Small intestine (tissue), 7 donors: ENCODE data around the gene C13orf46. TPM values are rescaled to one million over a fixed set of nuclear protein-coding genes. Genes with fewer than 3 reads are reported as not detected.

Experiments used
- DNase-seq, 2 donors: peaks; one replicate each; pipeline versions ENCODE4 v3.0.0 to v3.0.0-alpha.2; 2013
- FAIRE-seq: peaks from 2 replicates; lab custom pipeline; 2012; peaks lifted over from hg19 to GRCh38; lab: Jason Lieb, UNC
- H3K27ac ChIP-seq, 3 donors: one replicate each; pipeline ENCODE4 v1.5.1; 2013; ENCODE audit warnings: low read length in 2 of 3, mild to moderate bottlenecking in 2 of 3, control low read depth in 1 of 3, inconsistent platforms in 1 of 3, low read depth in 1 of 3, moderate library complexity in 1 of 3
- H3K27me3 ChIP-seq, 3 donors: one replicate each; pipeline ENCODE4 v1.6.1; 2013; ENCODE audit warnings: low read length in 3 of 3, inconsistent platforms in 1 of 3; ENCODE audit not compliant: control insufficient read depth in 3 of 3, insufficient read depth in 3 of 3
- H3K36me3 ChIP-seq, 3 donors: one replicate each; pipeline ENCODE4 v1.6.1; 2013; ENCODE audit warnings: low read length in 3 of 3, inconsistent platforms in 1 of 3, low read depth in 1 of 3, mild to moderate bottlenecking in 1 of 3, moderate library complexity in 1 of 3; ENCODE audit not compliant: control insufficient read depth in 3 of 3, insufficient read depth in 2 of 3
- H3K4me1 ChIP-seq, 3 donors: one replicate each; pipeline ENCODE4 v1.6.1; 2013; ENCODE audit warnings: low read length in 2 of 3, inconsistent platforms in 1 of 3, low read depth in 1 of 3, mild to moderate bottlenecking in 1 of 3, moderate library complexity in 1 of 3; ENCODE audit not compliant: control insufficient read depth in 3 of 3, insufficient read depth in 2 of 3
- H3K4me3 ChIP-seq, 3 donors: one replicate each; pipeline ENCODE4 v1.5.1; 2013; ENCODE audit warnings: low read length in 3 of 3, control low read depth in 1 of 3, inconsistent platforms in 1 of 3, low read depth in 1 of 3, mild to moderate bottlenecking in 1 of 3, moderate library complexity in 1 of 3
- H3K9me3 ChIP-seq, 2 donors: one replicate each; pipeline ENCODE4 v1.6.1; 2013; ENCODE audit warnings: low read depth in 1 of 2, low read length in 1 of 2; ENCODE audit not compliant: control insufficient read depth in 2 of 2, insufficient read depth in 1 of 2
- WGBS, 3 donors: extraction: QIAGEN DNeasy Blood & Tissue Kit; methylation state at CpG; one replicate each; pipeline ENCODE4 v1.1.7; 2013; 5-methylcytosine and 5-hydroxymethylcytosine counted together
- polyA plus RNA-seq, 4 donors: library from polyadenylated mRNA; stranded (reverse) in 3 of 4; unstranded in 1 of 4; fragments of 200-250 nt in 3 of 4; fragments of 120-200 nt in 1 of 4; gene quantifications; one replicate each; pipeline versions ENCODE4 v1.2.1 to v1.2.3, GENCODE V29; 2013
- donor health status: healthy with polysubstance abuse.
- donor health status: control.
- donor health status: control.
- donor health status: Bipolar disorder and iron deficiency.
- donor health status: healthy.

C13orf46 gene
- polyA plus RNA-seq, 4 donors = 0.04 to 0.27 (median 0.22) TPM; not detected in 1

DNA sequence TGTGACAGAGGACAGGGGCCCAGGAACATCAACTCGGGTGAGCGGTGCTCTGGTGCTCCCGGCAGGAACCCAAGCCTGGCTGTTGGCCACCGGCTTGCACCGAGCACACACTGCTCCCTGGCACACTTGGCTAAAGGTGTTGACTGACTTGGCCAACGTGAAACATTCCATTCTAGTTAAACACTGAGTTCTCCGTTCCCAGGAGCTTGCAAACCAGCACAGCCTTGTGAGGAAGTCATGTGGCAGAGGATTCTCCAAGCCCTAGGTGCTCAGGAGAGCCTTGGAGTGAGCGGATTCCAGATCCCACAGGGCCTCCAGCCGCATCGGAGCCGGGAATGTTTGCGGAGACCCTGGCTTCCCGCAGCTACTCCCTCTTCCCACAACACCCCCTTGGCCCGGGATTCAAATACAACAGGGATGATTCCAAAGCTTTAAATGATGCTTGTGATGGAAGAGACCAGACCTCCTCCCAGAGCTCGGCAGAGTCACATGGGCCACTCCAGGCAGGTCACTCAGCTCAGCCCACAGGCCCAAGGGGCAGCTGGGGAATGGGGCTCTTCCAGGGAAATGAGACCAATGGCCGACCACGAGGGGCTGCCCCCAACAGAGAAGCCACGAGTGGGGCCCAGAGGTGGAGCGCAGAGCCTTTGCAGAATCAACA, 2.9 kb downstream of the C13orf46 start:
- DNase-seq (peak in 1 of 2 donors; percentile 60), FAIRE-seq (no peak)
- WGBS, 3 donors = 41 to 78% (median 61%) methylated on average over 19 of the region's 19 CpGs
- peaks cover 0 to 15% (median 0%) of the 10 kb centered on the region in 3 donors for H3K36me3 ChIP-seq
- H3K9me3 ChIP-seq = no peaks in the 10 kb centered on the region
- no peaks in the 10 kb centered on the region for H3K27me3 ChIP-seq
- H3K27ac ChIP-seq = peak overlapping the region in 1 of 3 donors; percentile 61
- no peaks in the 10 kb centered on the region for H3K4me1 ChIP-seq
- no peak overlapping the region for H3K4me3 ChIP-seq

DNA sequence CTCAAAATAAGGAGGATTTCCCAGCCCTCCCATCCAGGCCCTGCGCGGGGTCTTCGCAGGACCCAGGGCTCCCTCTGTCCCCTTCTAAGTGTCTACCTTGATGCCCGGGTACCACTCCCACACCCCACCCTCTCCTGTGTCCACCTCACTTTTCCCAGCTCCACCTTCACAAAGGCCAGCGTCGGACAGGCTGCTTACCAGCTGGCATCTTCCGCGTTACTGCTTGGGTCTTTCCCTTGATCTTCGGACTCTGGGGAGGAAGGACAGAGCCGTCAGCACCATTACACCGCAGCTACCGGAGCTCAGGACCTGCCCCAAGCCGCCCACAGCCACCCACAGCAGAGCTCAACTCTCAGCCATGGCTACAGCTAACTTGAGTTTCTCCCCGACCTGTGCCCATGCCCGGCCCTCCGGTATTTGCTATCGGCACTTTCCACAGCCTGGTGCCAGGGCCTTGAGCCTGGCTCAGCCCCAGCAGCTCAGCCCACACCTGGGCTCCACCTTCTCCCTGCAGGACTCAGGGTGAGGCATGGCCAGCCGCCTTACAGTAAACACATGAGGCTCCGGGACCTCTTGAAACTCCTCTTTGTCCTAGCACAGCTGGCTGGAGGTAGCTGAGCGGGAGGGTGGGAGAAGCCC, 3.8 kb downstream of the C13orf46 start:
- WGBS, 3 donors = 31 to 81% (median 43%) methylated on average over 20 of the region's 20 CpGs
- no peaks in the 10 kb centered on the region for H3K4me1 ChIP-seq
- DNase-seq (peak in 1 of 2 donors; percentile 74), FAIRE-seq (no peak)
- H3K27ac ChIP-seq = peak overlapping the region in 1 of 3 donors; percentile 61
- peaks cover 0 to 8% (median 0%) of the 10 kb centered on the region in 3 donors for H3K36me3 ChIP-seq
- H3K9me3 ChIP-seq = no peaks in the 10 kb centered on the region
- no peak overlapping the region for H3K4me3 ChIP-seq
- no peaks in the 10 kb centered on the region for H3K27me3 ChIP-seq

DNA sequence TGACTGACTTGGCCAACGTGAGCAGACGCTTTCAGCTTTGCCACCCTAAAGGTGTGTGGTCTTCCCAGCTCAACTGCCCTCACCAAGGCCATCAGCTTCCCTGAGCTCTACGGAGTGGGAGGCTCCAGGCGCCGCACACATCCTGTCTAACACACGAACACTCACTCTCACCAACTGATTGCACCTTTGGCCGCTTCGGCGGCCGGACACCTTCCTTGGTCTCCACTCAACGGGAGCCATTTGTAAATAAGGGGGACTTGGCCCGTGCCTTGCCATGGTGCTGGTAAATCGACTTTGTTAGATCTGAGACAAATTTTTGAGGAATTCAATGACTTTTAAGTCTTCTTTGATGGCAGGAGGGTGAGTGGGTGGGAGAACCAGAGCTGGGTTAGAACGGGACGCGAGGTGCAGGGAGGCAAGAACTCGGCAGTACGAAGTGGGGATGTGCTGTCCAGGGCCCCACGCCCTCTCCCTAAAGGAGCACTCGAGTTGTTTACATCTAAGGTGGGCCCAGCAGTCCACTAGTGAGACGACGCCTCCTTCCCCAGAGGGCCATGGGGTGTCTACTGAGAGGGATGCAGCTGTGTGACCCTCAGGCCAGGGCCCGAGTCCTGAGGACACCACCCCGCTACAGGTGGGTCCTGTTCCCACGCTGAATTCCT, 4.4 kb downstream of the C13orf46 start:
- no peak overlapping the region for H3K27ac ChIP-seq

GRCh38 chr13:113968463-113969310, 5.2 kb downstream of the C13orf46 start:
- WGBS, 3 donors = 93 to 95% (median 94%) methylated on average over 17 of the region's 17 CpGs
- no peak overlapping the region for H3K4me3 ChIP-seq

More for the DNA sequence above, 4.4 kb downstream of the C13orf46 start:
- Histone ChIP-seq H3K4me3 (no peak overlapping the region), H3K27me3 (no peaks in the 10 kb centered on the region), H3K9me3 (no peaks in the 10 kb centered on the region), H3K36me3 (peaks cover 0 to 3% (median 0%) of the 10 kb centered on the region in 3 donors), H3K4me1 (no peaks in the 10 kb centered on the region)
- FAIRE-seq = no peak
- 92 to 94% (median 93%) methylated on average over 25 of the region's 25 CpGs for WGBS, 3 donors
- no peak for DNase-seq

DNA sequence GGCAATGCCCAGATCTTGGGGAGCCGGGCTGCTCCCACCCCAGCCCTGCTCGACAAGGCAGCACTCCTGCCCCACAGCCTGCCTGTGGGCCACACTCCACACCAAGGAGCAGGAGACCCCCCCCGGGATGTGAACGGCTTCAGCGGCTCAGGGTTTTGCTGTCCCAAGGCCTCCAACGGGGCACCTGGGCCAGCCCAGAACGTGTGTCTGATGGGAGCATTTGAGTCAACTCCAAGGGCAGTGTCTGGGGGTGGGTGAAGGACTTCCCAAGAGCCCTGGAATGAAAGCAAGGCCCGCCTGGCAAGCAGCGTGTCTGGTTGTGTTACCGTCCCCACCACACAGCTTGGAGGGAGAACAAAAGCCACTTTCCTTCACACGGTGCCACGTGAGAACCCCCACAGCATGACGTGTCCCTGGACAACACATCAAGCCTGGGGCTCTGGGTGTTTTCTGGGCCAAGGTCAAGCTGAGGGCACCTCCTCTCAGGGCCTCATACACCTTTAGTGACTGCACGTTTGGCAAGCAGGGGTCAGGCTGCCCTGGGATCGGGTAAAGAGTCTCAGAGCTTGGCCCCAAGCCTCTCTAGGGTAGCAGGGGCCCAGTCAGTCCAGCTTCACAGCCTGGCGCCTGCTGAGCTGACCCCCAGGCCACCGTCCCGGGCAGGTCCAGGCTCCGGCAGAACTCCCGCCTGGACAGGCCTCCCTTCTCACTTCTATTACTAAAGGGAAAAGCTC, 6.0 kb downstream of the C13orf46 start:
- Histone ChIP-seq H3K36me3 (no peaks in the 10 kb centered on the region), H3K4me1 (no peaks in the 10 kb centered on the region), H3K27me3 (no peaks in the 10 kb centered on the region), H3K9me3 (no peaks in the 10 kb centered on the region), H3K27ac (no peak overlapping the region), H3K4me3 (no peak overlapping the region)
- 89 to 91% (median 91%) methylated on average over 20 of the region's 20 CpGs for WGBS, 3 donors
- no peak for DNase-seq
- no peak for FAIRE-seq

More at GRCh38 chr13:113968463-113969310, 5.2 kb downstream of the C13orf46 start:
- Histone ChIP-seq H3K4me1 (no peaks in the 10 kb centered on the region), H3K27me3 (no peaks in the 10 kb centered on the region), H3K9me3 (no peaks in the 10 kb centered on the region), H3K27ac (no peak overlapping the region), H3K36me3 (peaks cover 0 to 2% (median 0%) of the 10 kb centered on the region in 3 donors)
- DNase-seq = no peak
- no peak for FAIRE-seq

DNA sequence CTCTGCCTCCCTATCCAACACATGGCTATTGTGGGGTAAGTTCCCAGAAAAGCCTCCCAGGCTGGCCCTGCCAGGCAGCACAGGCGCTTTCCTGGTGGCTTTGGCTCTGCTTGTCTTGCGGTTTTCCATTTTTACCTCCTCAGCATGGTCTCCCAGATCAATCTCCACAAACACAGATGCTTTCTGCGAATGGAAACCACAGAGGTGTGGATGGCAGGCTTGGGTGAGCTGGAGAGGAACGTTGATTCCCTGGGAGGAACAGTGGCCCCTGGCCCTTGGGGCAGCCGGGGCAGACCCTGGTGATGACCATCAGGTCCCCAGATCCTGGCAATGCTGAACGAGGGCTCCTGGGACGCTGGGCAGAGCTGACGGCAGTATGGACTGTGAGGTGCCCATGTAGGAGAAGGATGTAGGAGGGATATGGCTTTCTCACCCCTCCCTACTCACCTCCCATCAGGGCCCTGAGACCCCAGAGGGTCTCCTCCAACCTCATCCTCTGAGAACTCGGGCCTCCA, 6.6 kb downstream of the C13orf46 start:
- Histone ChIP-seq H3K27me3 (no peaks in the 10 kb centered on the region), H3K9me3 (no peaks in the 10 kb centered on the region), H3K36me3 (no peaks in the 10 kb centered on the region), H3K27ac (no peak overlapping the region), H3K4me3 (no peak overlapping the region), H3K4me1 (no peaks in the 10 kb centered on the region)
- FAIRE-seq = no peak
- 85 to 91% (median 90%) methylated on average over 9 of the region's 9 CpGs for whole genome bisulfite sequencing, 3 donors
- DNase-seq = no peak

DNA sequence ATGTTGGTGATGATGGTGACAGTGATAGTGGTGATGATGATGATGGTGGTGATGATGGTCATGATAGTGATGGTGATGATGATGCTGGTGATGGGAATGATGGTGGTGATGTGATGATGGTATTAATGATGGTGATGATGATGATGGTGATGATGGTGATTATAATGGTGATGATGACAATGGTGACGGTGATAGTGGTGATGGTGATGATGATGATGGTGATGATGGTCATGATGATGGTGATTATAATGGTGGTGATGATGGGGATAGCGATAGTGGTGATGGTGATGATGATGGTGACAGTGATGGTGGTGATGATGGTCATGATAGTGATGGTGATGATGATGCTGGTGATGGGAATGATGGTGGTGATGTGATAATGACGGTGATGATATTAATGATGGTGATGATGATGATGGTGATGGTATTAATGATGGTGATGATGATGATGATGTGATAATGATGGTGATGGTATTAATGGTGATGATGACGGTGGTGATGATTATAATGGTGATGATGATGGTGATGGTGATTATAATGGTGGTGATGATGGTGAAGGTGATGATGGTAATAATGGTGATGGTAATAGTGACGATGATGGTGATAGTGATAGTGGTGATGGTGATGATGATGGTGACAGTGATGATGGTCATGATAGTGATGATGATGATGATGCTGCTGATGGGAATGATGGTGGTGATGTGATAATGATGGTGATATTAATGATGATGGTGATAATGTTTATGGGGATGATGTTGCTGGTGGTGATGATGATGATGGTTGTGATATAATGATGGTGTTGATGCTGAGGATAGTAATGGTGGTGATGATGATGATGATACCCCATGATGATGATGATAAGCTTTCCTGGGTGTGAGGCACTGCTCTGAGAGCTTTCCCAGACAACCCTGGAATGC, 7.7 kb downstream of the C13orf46 start:
- no peaks in the 10 kb centered on the region for H3K9me3 ChIP-seq
- H3K27me3 ChIP-seq = no peaks in the 10 kb centered on the region
- no peaks in the 10 kb centered on the region for H3K4me1 ChIP-seq
- no peak overlapping the region for H3K4me3 ChIP-seq
- H3K27ac ChIP-seq = no peak overlapping the region
- H3K36me3 ChIP-seq = no peaks in the 10 kb centered on the region
- WGBS, 3 donors = 97 to 98% (median 97%) methylated on average over 5 of the region's 5 CpGs
- FAIRE-seq = no peak
- DNase-seq = no peak
